Measurements from ENCODE around the gene VARS1. TPM values are rescaled to one million over a fixed set of nuclear protein-coding genes. Genes with fewer than 3 reads are reported as not detected.
"Not testable (repeated sequence)": the region's sequence is repeated elsewhere in the genome, so short reads cannot be mapped to it uniquely, and the experiment has no call there.

VARS1 gene
- total RNA-seq, 2 donors from 2014 or later, result 81.4 to 83.1 TPM

DNA sequence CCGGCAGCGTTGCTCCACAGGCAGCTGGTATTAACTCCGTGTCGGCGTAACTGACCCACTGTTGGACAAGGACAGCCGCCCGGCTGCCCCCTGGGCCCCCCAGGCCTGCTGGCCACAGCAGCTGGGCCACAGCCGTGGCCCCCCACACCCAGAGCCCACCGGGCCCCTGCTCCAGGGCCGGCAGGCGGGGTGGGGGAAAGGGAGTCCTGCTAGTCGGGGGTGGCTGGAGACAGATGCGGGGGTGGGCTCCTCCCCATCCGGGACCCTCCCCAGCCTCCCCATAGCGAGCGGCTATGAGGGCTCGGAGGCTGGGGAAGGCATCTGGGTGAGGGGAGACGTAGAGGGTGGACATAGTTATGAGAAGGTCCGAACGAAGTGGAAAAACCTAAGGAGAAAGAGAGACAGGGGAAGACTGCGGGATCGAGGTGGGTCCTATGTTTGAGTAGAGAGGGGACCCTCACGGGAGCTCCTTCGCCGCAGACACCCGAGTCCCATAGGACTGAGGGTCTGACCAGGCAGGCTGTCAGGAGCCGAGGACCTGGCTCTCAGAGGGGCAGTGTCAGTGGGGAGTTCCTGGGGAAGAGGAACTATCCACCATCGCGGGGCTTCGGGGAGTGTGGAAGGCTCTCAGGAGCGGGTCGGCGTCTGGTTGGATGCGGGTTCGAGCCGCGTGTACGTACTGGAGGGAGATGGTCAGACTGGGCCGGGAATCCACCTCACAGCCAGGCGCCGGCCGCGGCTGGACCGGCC lies 511 bp downstream of the VARS1 start:
- Histone ChIP-seq H3K36me3 (ENCODE audit: control insufficient read depth, insufficient read depth, low read length) (peaks cover 44% of the 10 kb centered on the region), H3K4me3 (ENCODE audit: low read length) (peak overlapping the region; percentile 95), H3K9me3 (ENCODE audit: control insufficient read depth, low read length) (no peaks in the 10 kb centered on the region), H3K27ac (ENCODE audit: low read depth, low read length) (peak overlapping the region; percentile 98), H3K9ac (ENCODE audit: extremely low read depth, low read length, poor library complexity, severe bottlenecking) (peak overlapping the region; percentile 87), H3K4me1 (ENCODE audit: control insufficient read depth, insufficient read depth, low read length) (no peaks in the 10 kb centered on the region), H3K27me3 (ENCODE audit: control insufficient read depth, insufficient read depth, low read length, poor library complexity, severe bottlenecking) (no peaks in the 10 kb centered on the region)
- Mint-ChIP-seq H3K36me3 (ENCODE audit: low read depth) (peaks cover 21% of the 10 kb centered on the region), H3K9me3 (no peaks in the 10 kb centered on the region), H3K4me3 (peak overlapping the region; percentile 97), H3K27me3 (ENCODE audit: insufficient read depth) (no peaks in the 10 kb centered on the region), H3K27ac (peak overlapping the region; percentile 97), H3K4me1 (peaks cover 11% of the 10 kb centered on the region)
- TF ChIP-seq CTCF (conservative IDR thresholded peaks at IDR 0.05), result no peak
- no peak for DNase-seq
- WGBS, 2 experiments (ENCODE audit: insufficient coverage in 1 of 2, insufficient read length in 1 of 2), result 1% methylated on average over 8 to 44 of the region's 44 CpGs

- Mint-ChIP-seq H3K4me3 (peak overlapping the region; percentile 97), H3K9me3 (no peaks in the 10 kb centered on the region), H3K27ac (no peak overlapping the region), H3K27me3 (ENCODE audit: insufficient read depth) (no peaks in the 10 kb centered on the region), H3K36me3 (ENCODE audit: low read depth) (peaks cover 26% of the 10 kb centered on the region), H3K4me1 (peaks cover 11% of the 10 kb centered on the region)
- 19 to 26% methylated on average over 4 to 7 of the region's 7 CpGs for WGBS, 2 experiments (ENCODE audit: insufficient coverage in 1 of 2, insufficient read length in 1 of 2)
- peaks cover 48% of the 10 kb centered on the region for H3K36me3 ChIP-seq (ENCODE audit: control insufficient read depth, insufficient read depth, low read length)
- peak overlapping the region; percentile 95 for H3K4me3 ChIP-seq (ENCODE audit: low read length)
- no peak for TF ChIP-seq CTCF (conservative IDR thresholded peaks at IDR 0.05)
- no peak for DNase-seq
- no peaks in the 10 kb centered on the region for H3K4me1 ChIP-seq (ENCODE audit: control insufficient read depth, insufficient read depth, low read length)
- H3K27me3 ChIP-seq (ENCODE audit: control insufficient read depth, insufficient read depth, low read length, poor library complexity, severe bottlenecking), result no peaks in the 10 kb centered on the region
- H3K9ac ChIP-seq (ENCODE audit: extremely low read depth, low read length, poor library complexity, severe bottlenecking), result peak overlapping the region; percentile 87
- no peak overlapping the region for H3K27ac ChIP-seq (ENCODE audit: low read depth, low read length)
- no peaks in the 10 kb centered on the region for H3K9me3 ChIP-seq (ENCODE audit: control insufficient read depth, low read length)
Observed at GRCh38 chr6:31794294-31794865, 1.2 kb downstream of the VARS1 start.

- H3K4me1 ChIP-seq (ENCODE audit: control insufficient read depth, insufficient read depth, low read length); H3K27ac ChIP-seq (ENCODE audit: low read depth, low read length); H3K9me3 ChIP-seq (ENCODE audit: control insufficient read depth, low read length); H3K27me3 Mint-ChIP-seq (ENCODE audit: insufficient read depth); H3K27ac Mint-ChIP-seq; H3K9me3 Mint-ChIP-seq; DNase-seq; H3K27me3 ChIP-seq (ENCODE audit: control insufficient read depth, insufficient read depth, low read length, poor library complexity, severe bottlenecking): not testable (repeated sequence)
- WGBS, 2 experiments (ENCODE audit: insufficient coverage in 1 of 2, insufficient read length in 1 of 2), result 97 to 100% methylated on average over 5 to 6 of the region's 6 CpGs
- Mint-ChIP-seq H3K4me1 (peaks cover 11% of the 10 kb centered on the region), H3K36me3 (ENCODE audit: low read depth) (peaks cover 30% of the 10 kb centered on the region), H3K4me3 (peak overlapping the region; percentile 97)
- Histone ChIP-seq H3K36me3 (ENCODE audit: control insufficient read depth, insufficient read depth, low read length) (peaks cover 50% of the 10 kb centered on the region), H3K9ac (ENCODE audit: extremely low read depth, low read length, poor library complexity, severe bottlenecking) (peak overlapping the region; percentile 87), H3K4me3 (ENCODE audit: low read length) (peak overlapping the region; percentile 95)
Observed at GRCh38 chr6:31793927-31794245, 1.7 kb downstream of the VARS1 start.

All from endodermal cell (in vitro differentiated cells).